Activated B cell treated with CpG ODN at 0.5 μM for 24 hours (primary cell): Measurements from ENCODE around the gene LCN9. TPM values are rescaled to one million over a fixed set of nuclear protein-coding genes. Genes with fewer than 3 reads are reported as not detected.

Source experiments
- ATAC-seq: fragments of 200-7000 bp; cut with Tn5 transposase; one replicate; pipeline ENCODE4 v1.10.0; 2021; ENCODE audit warnings: low read depth, mild to moderate bottlenecking, moderate library complexity
- CTCF ChIA-PET: fragments of 350-600 bp; sonication (Branson Sonifier 250); formaldehyde crosslinking; loops from one replicate; lab custom pipeline; 2021; ENCODE audit warnings: antibody characterized with exemption; lab: Charles Lee
- POLR2A ChIA-PET: fragments of 350-600 bp; sonication (Branson Sonifier 250); formaldehyde crosslinking; loops from one replicate; lab custom pipeline; 2021; ENCODE audit warnings: antibody characterized with exemption; lab: Charles Lee
- DNase-seq: peaks from one replicate; pipeline ENCODE4 v3.0.0; 2022
- H3K27ac Mint-ChIP-seq: one replicate; pipeline ENCODE4 v1.8.0; 2020; ENCODE audit warnings: mixed read lengths
- H3K27me3 Mint-ChIP-seq: one replicate; pipeline ENCODE4 v1.8.0; 2021; ENCODE audit warnings: mixed read lengths
- H3K36me3 Mint-ChIP-seq: one replicate; pipeline ENCODE4 v1.8.0; 2021; ENCODE audit warnings: low read depth, mixed read lengths
- H3K4me1 Mint-ChIP-seq: one replicate; pipeline ENCODE4 v1.8.0; 2021; ENCODE audit warnings: mixed read lengths
- H3K4me3 Mint-ChIP-seq: one replicate; pipeline ENCODE4 v1.8.0; 2020; ENCODE audit warnings: mild to moderate bottlenecking, mixed read lengths
- H3K9me3 Mint-ChIP-seq: one replicate; pipeline ENCODE4 v1.8.0; 2020; ENCODE audit warnings: mixed read lengths
- CTCF ChIP-seq: fragments of 200-600 bp; IDR thresholded peaks from one replicate; pipeline ENCODE4 v1.8.0; 2022; ENCODE audit warnings: antibody characterized with exemption, mild to moderate bottlenecking
- intact Hi-C: fragments of 100-400 bp; cut with micrococcal nuclease; formaldehyde crosslinking; loops from one replicate; pipeline ENCODE4 v1.15.1; 2024
- total RNA-seq: library from RNA; stranded (reverse); gene quantifications from 2 replicates; pipeline ENCODE4 v1.2.3, GENCODE V29; 2022

The LCN9 gene
- total RNA-seq, 1 donor from 2014 or later, result not detected

- Mint-ChIP-seq H3K9me3 (no peaks in the 10 kb centered on the region), H3K4me3 (no peak overlapping the region), H3K27ac (no peak overlapping the region), H3K36me3 (no peaks in the 10 kb centered on the region), H3K4me1 (no peaks in the 10 kb centered on the region), H3K27me3 (peaks cover 2% of the 10 kb centered on the region)
- CTCF ChIA-PET, result no interaction called here
- no peak for TF ChIP-seq CTCF
- POLR2A ChIA-PET, result no interaction called here
- ATAC-seq (no peak), DNase-seq (no peak)
- intact Hi-C loops, result no loop called here
These were observed 35.1 kb downstream of the LCN9 start for GRCh38 chr9:135698236-135698635.

DNA sequence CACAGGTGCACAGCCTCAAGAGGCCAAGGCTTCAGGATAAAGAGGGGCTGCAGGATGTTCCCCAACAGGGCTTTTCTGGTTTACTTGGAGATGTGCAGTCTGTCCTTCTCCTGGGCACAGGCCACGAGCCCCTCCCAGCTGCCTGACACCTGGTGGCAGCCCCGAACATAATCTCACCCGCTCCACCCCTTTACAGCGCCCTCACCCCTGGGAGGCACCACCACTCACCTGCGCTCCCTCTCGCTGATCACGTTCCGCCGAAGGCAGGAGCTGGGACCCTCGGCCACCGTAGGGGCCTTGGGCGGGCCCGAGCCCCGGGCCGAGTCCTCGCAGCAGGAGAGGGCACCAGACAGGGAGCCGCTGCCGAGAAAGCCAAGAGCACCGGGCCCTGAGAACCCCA lies 35.7 kb downstream of the LCN9 start:
- ChIA-PET CTCF (no interaction called here), POLR2A (no interaction called here)
- ATAC-seq, result no peak
- intact Hi-C loops, result no loop called here
- no peak overlapping the region for H3K4me3 Mint-ChIP-seq
- H3K4me1 Mint-ChIP-seq, result no peaks in the 10 kb centered on the region
- no peak for DNase-seq
- TF ChIP-seq CTCF, result no peak
- peaks cover 4% of the 10 kb centered on the region for H3K27me3 Mint-ChIP-seq
- no peaks in the 10 kb centered on the region for H3K9me3 Mint-ChIP-seq
- H3K36me3 Mint-ChIP-seq, result no peaks in the 10 kb centered on the region
- no peak overlapping the region for H3K27ac Mint-ChIP-seq

DNA sequence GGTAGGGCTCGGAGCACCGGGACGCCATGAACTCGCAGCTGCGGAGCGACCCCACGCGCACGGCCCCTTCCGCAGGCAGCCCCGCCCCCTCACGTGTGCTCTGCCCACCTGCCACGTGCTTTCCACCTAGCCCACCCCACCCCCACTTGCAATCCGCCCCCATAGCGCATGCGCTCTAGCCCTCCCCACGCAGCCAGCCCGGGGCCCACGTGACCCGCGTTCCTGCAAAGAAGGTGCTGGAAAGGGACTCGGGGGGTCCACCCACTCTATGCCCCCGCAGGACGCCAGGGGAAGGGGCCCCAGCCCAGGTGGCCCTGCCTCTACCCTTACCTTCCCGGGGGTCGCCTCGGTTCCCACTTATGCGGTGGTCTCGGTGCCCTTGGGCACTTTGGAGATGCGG lies 36.3 kb downstream of the LCN9 start, which contains the start of gene SOHLH1:
Gene SOHLH1, minus strand, starts transcription at position 42 of the 400 bp plus-strand sequence. Its CDS starts 14 bp downstream, at position 28.
- ATAC-seq (no peak), DNase-seq (no peak)
- no peak for TF ChIP-seq CTCF
- CTCF ChIA-PET, result no interaction called here
- intact Hi-C loops, result no loop called here
- H3K27me3 Mint-ChIP-seq, result peaks cover 5% of the 10 kb centered on the region
- no peak within 1 kb of the TSS for H3K27ac Mint-ChIP-seq
- H3K9me3 Mint-ChIP-seq, result no peaks in the 10 kb centered on the region
- no peaks in the 10 kb centered on the region for H3K36me3 Mint-ChIP-seq
- no peak within 1 kb of the TSS for H3K4me3 Mint-ChIP-seq
- H3K4me1 Mint-ChIP-seq, result no peaks in the 10 kb centered on the region
- POLR2A ChIA-PET, result no interaction called here

DNA sequence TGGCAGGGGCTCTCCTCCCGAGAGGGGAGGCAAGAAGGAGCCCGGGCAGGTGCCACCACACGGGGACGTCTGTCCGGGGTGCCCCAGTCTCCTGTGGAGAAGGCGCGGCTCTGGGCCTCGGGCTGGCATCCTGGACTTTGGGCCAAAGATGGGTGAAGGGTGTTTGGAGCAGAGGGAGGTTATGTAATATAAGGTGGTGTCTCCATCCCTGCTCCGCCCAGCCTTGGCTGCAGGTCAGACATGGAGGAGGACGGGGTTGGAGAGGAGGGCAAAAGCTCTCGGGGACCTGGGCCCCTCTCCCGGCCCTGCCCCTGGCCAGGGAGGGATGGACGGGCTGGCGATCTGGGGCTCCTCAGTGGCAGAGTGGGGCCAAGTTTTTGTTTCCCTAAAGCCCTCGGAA lies 37.4 kb downstream of the LCN9 start:
- TF ChIP-seq CTCF, result no peak
- intact Hi-C loops, result loop anchor here (5.0 kb wide), 1 partner anchor 422 kb away; no protein-coding TSS in a partner anchor
- H3K27ac Mint-ChIP-seq, result no peak overlapping the region
- H3K27me3 Mint-ChIP-seq, result peaks cover 5% of the 10 kb centered on the region
- no peak overlapping the region for H3K4me3 Mint-ChIP-seq
- no peaks in the 10 kb centered on the region for H3K9me3 Mint-ChIP-seq
- DNase-seq (no peak), ATAC-seq (no peak)
- CTCF ChIA-PET, result no interaction called here
- no peaks in the 10 kb centered on the region for H3K36me3 Mint-ChIP-seq
- no peaks in the 10 kb centered on the region for H3K4me1 Mint-ChIP-seq
- POLR2A ChIA-PET, result no interaction called here

DNA sequence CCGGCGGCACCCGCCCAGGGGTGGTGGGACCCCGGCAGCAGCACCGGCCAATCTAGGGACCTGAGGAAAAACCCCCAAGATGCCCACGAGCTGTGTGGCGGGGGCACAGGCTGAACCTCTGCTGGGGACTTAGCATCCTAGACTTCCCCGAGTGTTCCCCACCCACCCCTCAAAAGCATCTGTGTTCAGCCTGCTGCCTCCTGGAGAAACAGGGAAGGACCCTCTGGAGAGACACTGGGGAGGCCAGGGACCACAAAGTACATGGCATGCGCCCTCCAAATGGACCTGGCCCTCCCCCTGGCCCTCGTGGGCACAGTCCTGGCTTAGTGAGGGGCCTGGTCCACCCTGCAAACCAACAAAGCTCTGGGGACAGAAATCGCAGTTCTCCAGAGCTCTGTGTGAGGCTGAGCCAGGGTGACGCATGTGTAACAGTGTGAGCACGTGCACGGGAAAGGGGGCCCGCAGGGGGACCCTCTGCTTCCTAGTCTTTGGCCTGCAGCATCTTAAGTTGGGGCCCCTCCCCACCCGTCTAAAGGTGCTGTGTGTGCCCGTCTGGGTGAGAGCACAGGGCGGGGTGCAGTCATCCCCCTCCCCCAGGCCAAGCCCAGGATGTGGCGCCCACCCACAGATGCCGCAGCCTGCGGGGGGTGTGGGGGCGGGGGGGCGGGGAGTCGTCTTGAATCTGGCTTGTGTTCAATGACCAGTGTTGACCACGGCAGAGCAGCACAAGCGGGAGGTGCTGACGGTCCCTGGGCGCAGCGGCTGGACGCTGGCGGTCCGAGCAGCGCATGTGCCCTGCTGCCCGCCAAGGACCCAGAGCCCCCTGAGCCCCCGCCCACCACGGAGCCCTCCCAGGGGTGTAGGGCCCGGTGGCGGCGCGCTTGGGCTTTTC lies 38.2 kb downstream of the LCN9 start:
- ChIA-PET POLR2A (no interaction called here), CTCF (no interaction called here)
- no peak overlapping the region for H3K27ac Mint-ChIP-seq
- no peak for TF ChIP-seq CTCF
- no peaks in the 10 kb centered on the region for H3K36me3 Mint-ChIP-seq
- H3K27me3 Mint-ChIP-seq, result peaks cover 5% of the 10 kb centered on the region
- ATAC-seq (no peak), DNase-seq (no peak)
- intact Hi-C loops, result loop anchor here (5.0 kb wide), 1 partner anchor 421 kb away; no protein-coding TSS in a partner anchor
- no peak overlapping the region for H3K4me3 Mint-ChIP-seq
- H3K4me1 Mint-ChIP-seq, result no peaks in the 10 kb centered on the region
- no peaks in the 10 kb centered on the region for H3K9me3 Mint-ChIP-seq
